GM12891 (cell line): ENCODE data around the gene DTX2.

Experiments used
- POLR2A ChIP-seq: IDR thresholded peaks from 2 replicates; pipeline ENCODE4 v1.6.1; 2011; ENCODE audit warnings: low read depth, low read length, control low read depth
- POLR2AphosphoS5 ChIP-seq: IDR thresholded peaks from 2 replicates; pipeline ENCODE4 v1.6.1; 2011; ENCODE audit warnings: low read depth, low read length, control low read depth
- SPI1 ChIP-seq: IDR thresholded peaks from 2 replicates; pipeline ENCODE4 v1.6.1; 2011; ENCODE audit warnings: low read depth, low read length, control low read depth
- TAF1 ChIP-seq: IDR thresholded peaks from 2 replicates; pipeline ENCODE4 v1.6.1; 2011; ENCODE audit warnings: low read depth, low read length, control low read depth

DNA sequence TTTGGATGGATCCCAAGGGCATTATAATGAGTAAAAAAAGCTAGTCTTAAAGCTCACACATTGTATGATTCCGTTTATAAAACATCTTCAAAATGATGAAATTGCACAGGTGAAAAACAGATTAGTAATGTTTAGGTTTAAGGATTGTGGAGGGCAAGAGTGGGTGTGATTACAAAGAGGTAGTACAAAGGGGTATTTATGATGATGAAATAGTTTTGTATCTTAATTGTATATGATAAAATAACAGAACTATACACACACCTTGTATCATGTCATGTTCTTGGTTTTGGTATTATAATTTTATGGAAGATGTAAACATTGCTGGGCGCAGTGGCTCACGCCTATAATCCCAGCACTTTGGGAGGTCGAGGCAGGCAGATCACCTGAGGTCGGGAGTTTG, 49.3 kb upstream of the DTX2 start:
- TF ChIP-seq SPI1 = no peak
- TF ChIP-seq POLR2AphosphoS5 = no peak
- TF ChIP-seq POLR2A = no peak
- TF ChIP-seq TAF1 = no peak
